ENCODE measurements around the gene BRAP. TPM values are rescaled to one million over a fixed set of nuclear protein-coding genes. Genes with fewer than 3 reads are reported as not detected.

BRAP gene
- total RNA-seq, 2 experiments from 2014 or later = 14.2 to 19.7 TPM

DNA sequence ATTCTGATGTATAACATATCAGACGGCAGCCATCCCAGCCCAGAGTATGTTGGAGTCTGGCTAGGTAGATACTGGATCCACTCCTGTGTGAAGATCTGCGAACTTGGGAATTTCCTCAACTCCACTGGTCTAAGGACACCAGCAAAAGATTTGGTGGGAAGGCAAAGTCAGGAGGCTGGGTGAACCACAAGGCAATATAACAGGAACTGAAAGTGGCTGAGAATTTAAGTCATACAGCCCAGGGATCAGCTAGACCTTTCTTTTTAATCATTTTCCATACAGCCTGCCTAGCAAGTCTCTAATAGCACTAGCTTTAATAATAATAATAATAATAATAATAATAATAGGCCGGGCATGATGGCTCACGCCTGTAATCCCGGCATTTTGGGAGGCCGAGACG, 34.8 kb downstream of the BRAP start:
- Histone ChIP-seq H4K20me1 (ENCODE audit: insufficient read depth, low read length) (no peaks in the 10 kb centered on the region), H3K4me2 (ENCODE audit: low read length) (no peak overlapping the region), H3K36me3 (ENCODE audit: insufficient read depth, low read length) (peaks cover 89% of the 10 kb centered on the region), H3K79me2 (ENCODE audit: insufficient read depth, low read depth, low read length) (no peaks in the 10 kb centered on the region), H2AFZ (ENCODE audit: low read length) (no peak overlapping the region), H3K4me3 (ENCODE audit: low read depth, low read length, poor library complexity, severe bottlenecking) (no peak overlapping the region), H3K9me2 (ENCODE audit: insufficient read depth, low read length) (no peaks in the 10 kb centered on the region), H3K4me1 (ENCODE audit: insufficient read depth, low read length, poor library complexity, severe bottlenecking) (no peaks in the 10 kb centered on the region), H3K27ac (ENCODE audit: low read depth, low read length, poor library complexity, severe bottlenecking) (no peak overlapping the region), H3K9me3 (ENCODE audit: low read length) (no peaks in the 10 kb centered on the region)
- BruUV-seq (replicated peaks) = no TSS peak
- ChIA-PET CTCF (ENCODE audit: unreplicated experiment) (no interaction called here), POLR2A (interaction anchor here (0.6 kb wide), 1 partner anchor 33 kb away, joined by 3 read pairs; no protein-coding TSS in a partner anchor)
- intact Hi-C loops (cut with micrococcal nuclease; ENCODE audit: unreplicated experiment) = no loop called here
- DNase-seq (ENCODE audit: low spot score) = no peak
- no peak for TF ChIP-seq EZH2phosphoT487 (IDR thresholded peaks at IDR 0.05; ENCODE audit: borderline replicate concordance, low read depth, low read length)
- TF ChIP-seq, protein P1, sequence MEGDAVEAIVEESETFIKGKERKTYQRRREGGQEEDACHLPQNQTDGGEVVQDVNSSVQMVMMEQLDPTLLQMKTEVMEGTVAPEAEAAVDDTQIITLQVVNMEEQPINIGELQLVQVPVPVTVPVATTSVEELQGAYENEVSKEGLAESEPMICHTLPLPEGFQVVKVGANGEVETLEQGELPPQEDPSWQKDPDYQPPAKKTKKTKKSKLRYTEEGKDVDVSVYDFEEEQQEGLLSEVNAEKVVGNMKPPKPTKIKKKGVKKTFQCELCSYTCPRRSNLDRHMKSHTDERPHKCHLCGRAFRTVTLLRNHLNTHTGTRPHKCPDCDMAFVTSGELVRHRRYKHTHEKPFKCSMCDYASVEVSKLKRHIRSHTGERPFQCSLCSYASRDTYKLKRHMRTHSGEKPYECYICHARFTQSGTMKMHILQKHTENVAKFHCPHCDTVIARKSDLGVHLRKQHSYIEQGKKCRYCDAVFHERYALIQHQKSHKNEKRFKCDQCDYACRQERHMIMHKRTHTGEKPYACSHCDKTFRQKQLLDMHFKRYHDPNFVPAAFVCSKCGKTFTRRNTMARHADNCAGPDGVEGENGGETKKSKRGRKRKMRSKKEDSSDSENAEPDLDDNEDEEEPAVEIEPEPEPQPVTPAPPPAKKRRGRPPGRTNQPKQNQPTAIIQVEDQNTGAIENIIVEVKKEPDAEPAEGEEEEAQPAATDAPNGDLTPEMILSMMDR (conservative IDR thresholded peaks at IDR 0.05; ENCODE audit: low read length) = no peak

DNA sequence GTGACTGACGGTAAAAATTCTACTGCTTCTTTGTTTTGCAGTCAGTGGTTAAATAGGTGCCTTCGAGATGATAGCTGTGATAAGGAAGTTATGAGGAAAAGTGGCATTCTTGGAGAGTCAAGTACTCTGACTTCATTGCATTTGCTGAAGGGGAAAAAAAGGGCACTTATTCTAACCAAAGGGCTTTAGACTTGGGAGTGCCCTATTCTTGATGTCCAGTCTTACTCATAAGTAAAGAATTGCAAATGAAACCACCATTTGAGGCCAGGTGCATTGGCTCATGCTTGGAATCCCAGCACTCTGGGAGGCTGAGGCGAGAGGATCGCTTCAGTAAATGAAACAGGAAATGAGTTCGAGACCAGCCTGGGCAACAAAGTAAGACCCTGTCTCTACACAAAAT, 40.3 kb downstream of the BRAP start:
- POLR2A ChIA-PET = no interaction called here

DNA sequence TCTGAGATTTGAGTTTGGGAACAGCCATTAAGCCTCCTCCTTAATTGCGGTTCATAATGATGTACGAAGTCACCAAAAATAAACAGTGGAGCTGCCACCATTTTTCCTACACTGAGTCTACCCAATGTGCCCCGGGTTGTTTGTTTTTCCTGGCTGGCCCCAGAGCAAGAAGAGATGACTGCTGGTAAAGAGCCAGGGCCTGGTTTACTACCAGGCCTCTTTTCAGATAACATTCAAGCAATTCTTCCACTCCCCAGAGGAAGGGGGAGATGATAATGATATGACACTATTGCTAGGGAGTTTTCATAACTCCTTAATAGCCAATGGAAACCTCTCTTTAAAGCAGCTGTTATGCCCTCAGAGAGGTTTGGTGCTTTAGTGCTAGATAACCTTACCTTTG, 42.3 kb downstream of the BRAP start:
- no peaks in the 10 kb centered on the region for H3K79me2 ChIP-seq (ENCODE audit: insufficient read depth, low read depth, low read length)
- no peak overlapping the region for H3K4me2 ChIP-seq (ENCODE audit: low read length)
- intact Hi-C loops (cut with micrococcal nuclease; ENCODE audit: unreplicated experiment) = no loop called here
- H3K9me2 ChIP-seq (ENCODE audit: insufficient read depth, low read length) = no peaks in the 10 kb centered on the region
- BruUV-seq (replicated peaks) = no TSS peak
- H3K9me3 ChIP-seq (ENCODE audit: low read length) = no peaks in the 10 kb centered on the region
- H3K4me3 ChIP-seq (ENCODE audit: low read depth, low read length, poor library complexity, severe bottlenecking) = no peak overlapping the region
- TF ChIP-seq EZH2phosphoT487 (IDR thresholded peaks at IDR 0.05; ENCODE audit: borderline replicate concordance, low read depth, low read length) = no peak
- TF ChIP-seq, protein P1 (conservative IDR thresholded peaks at IDR 0.05; ENCODE audit: low read length) = no peak
- no peak overlapping the region for H3K27ac ChIP-seq (ENCODE audit: low read depth, low read length, poor library complexity, severe bottlenecking)
- H4K20me1 ChIP-seq (ENCODE audit: insufficient read depth, low read length) = no peaks in the 10 kb centered on the region
- ChIA-PET POLR2A (no interaction called here), CTCF (ENCODE audit: unreplicated experiment) (no interaction called here)
- peaks cover 56% of the 10 kb centered on the region for H3K36me3 ChIP-seq (ENCODE audit: insufficient read depth, low read length)
- no peaks in the 10 kb centered on the region for H3K4me1 ChIP-seq (ENCODE audit: insufficient read depth, low read length, poor library complexity, severe bottlenecking)
- no peak for DNase-seq (ENCODE audit: low spot score)
- no peak overlapping the region for H2AFZ ChIP-seq (ENCODE audit: low read length)

More for the DNA sequence above, 40.3 kb downstream of the BRAP start:
- peaks cover 74% of the 10 kb centered on the region for H3K36me3 ChIP-seq (ENCODE audit: insufficient read depth, low read length)
- TF ChIP-seq, protein P1 (conservative IDR thresholded peaks at IDR 0.05; ENCODE audit: low read length) = no peak
- TF ChIP-seq EZH2phosphoT487 (IDR thresholded peaks at IDR 0.05; ENCODE audit: borderline replicate concordance, low read depth, low read length) = no peak
- BruUV-seq (replicated peaks) = no TSS peak
- no peak overlapping the region for H2AFZ ChIP-seq (ENCODE audit: low read length)
- H3K27ac ChIP-seq (ENCODE audit: low read depth, low read length, poor library complexity, severe bottlenecking) = no peak overlapping the region
- H3K9me3 ChIP-seq (ENCODE audit: low read length) = no peaks in the 10 kb centered on the region
- H3K9me2 ChIP-seq (ENCODE audit: insufficient read depth, low read length) = no peaks in the 10 kb centered on the region
- DNase-seq (ENCODE audit: low spot score) = no peak
- CTCF ChIA-PET (ENCODE audit: unreplicated experiment) = no interaction called here
- no peaks in the 10 kb centered on the region for H4K20me1 ChIP-seq (ENCODE audit: insufficient read depth, low read length)
- intact Hi-C loops (cut with micrococcal nuclease; ENCODE audit: unreplicated experiment) = no loop called here
- H3K4me2 ChIP-seq (ENCODE audit: low read length) = no peak overlapping the region
- no peaks in the 10 kb centered on the region for H3K79me2 ChIP-seq (ENCODE audit: insufficient read depth, low read depth, low read length)
- H3K4me1 ChIP-seq (ENCODE audit: insufficient read depth, low read length, poor library complexity, severe bottlenecking) = no peaks in the 10 kb centered on the region
- H3K4me3 ChIP-seq (ENCODE audit: low read depth, low read length, poor library complexity, severe bottlenecking) = no peak overlapping the region

Measured in OCI-LY7 (cell line).